ENCODE measurements around the gene CLIC4. TPM values are rescaled to one million over a fixed set of nuclear protein-coding genes. Genes with fewer than 3 reads are reported as not detected.

CLIC4 gene
- total and polyA plus RNA-seq, 2 experiments from 2014 or later: 136 to 361 TPM

GRCh38 chr1:24853649-24854048 lies 108.4 kb downstream of the CLIC4 start:
- Histone ChIP-seq H3K4me3 (no peak overlapping the region), H3K27me3 (no peaks in the 10 kb centered on the region), H3K27ac (no peak overlapping the region), H3K9me3 (ENCODE audit: low read depth) (no peaks in the 10 kb centered on the region), H3K36me3 (no peaks in the 10 kb centered on the region), H3K4me1 (ENCODE audit: low read depth) (peaks cover 4% of the 10 kb centered on the region)
- TF ChIP-seq CTCF (IDR thresholded peaks at IDR 0.05; ENCODE audit: low read depth, low read length): no peak
- no peak for DNase-seq (ENCODE audit: low read depth in 1 of 2, low spot score in 1 of 2)

GRCh38 chr1:24855474-24855873 lies 110.2 kb downstream of the CLIC4 start:
- Histone ChIP-seq H3K27me3 (no peaks in the 10 kb centered on the region), H3K4me3 (no peak overlapping the region), H3K4me1 (ENCODE audit: low read depth) (no peaks in the 10 kb centered on the region), H3K9me3 (ENCODE audit: low read depth) (no peaks in the 10 kb centered on the region), H3K27ac (no peak overlapping the region), H3K36me3 (no peaks in the 10 kb centered on the region)
- no peak for DNase-seq (ENCODE audit: low read depth in 1 of 2, low spot score in 1 of 2)
- TF ChIP-seq CTCF (IDR thresholded peaks at IDR 0.05; ENCODE audit: low read depth, low read length): no peak

GRCh38 chr1:24856787-24857506 lies 111.7 kb downstream of the CLIC4 start:
- Histone ChIP-seq H3K9me3 (ENCODE audit: low read depth) (no peaks in the 10 kb centered on the region), H3K36me3 (no peaks in the 10 kb centered on the region), H3K27ac (no peak overlapping the region), H3K4me1 (ENCODE audit: low read depth) (no peaks in the 10 kb centered on the region), H3K4me3 (no peak overlapping the region), H3K27me3 (no peaks in the 10 kb centered on the region)
- TF ChIP-seq CTCF (IDR thresholded peaks at IDR 0.05; ENCODE audit: low read depth, low read length): no peak
- DNase-seq (ENCODE audit: low read depth in 1 of 2, low spot score in 1 of 2): no peak

- Histone ChIP-seq H3K4me1 (ENCODE audit: low read depth) (no peaks in the 10 kb centered on the region), H3K36me3 (no peaks in the 10 kb centered on the region), H3K4me3 (no peak overlapping the region), H3K9me3 (ENCODE audit: low read depth) (no peaks in the 10 kb centered on the region), H3K27ac (no peak overlapping the region), H3K27me3 (no peaks in the 10 kb centered on the region)
- no peak for DNase-seq (ENCODE audit: low read depth in 1 of 2, low spot score in 1 of 2)
- no peak for TF ChIP-seq CTCF (IDR thresholded peaks at IDR 0.05; ENCODE audit: low read depth, low read length)
Measured at GRCh38 chr1:24857507-24858133, 112.4 kb downstream of the CLIC4 start.

GRCh38 chr1:24858277-24858676 lies 113.0 kb downstream of the CLIC4 start:
- Histone ChIP-seq H3K27me3 (no peaks in the 10 kb centered on the region), H3K36me3 (no peaks in the 10 kb centered on the region), H3K4me3 (no peak overlapping the region), H3K9me3 (ENCODE audit: low read depth) (no peaks in the 10 kb centered on the region), H3K27ac (no peak overlapping the region), H3K4me1 (ENCODE audit: low read depth) (no peaks in the 10 kb centered on the region)
- DNase-seq (ENCODE audit: low read depth in 1 of 2, low spot score in 1 of 2): no peak
- TF ChIP-seq CTCF (IDR thresholded peaks at IDR 0.05; ENCODE audit: low read depth, low read length): no peak

Measured in cardiac muscle cell (in vitro differentiated cells and primary cell).